PC-3 (cell line): ENCODE data around the gene SMIM17. TPM values are rescaled to one million over a fixed set of nuclear protein-coding genes. Genes with fewer than 3 reads are reported as not detected.

Experiments used
- ATAC-seq: fragments of 200-7000 bp; cut with Tn5 transposase; 2 replicates; pipeline ENCODE4 v1.9.1; 2020; ENCODE audit warnings: mild to moderate bottlenecking, moderate library complexity
- BruUV-seq: library from RNA; stranded (reverse); fragments of 400-500 nt; replicated peaks from 2 replicates; lab custom pipeline; 2021; lab: Mats Ljungman, UMichigan
- CTCF ChIA-PET: fragments of 300-600 bp; sonication (Branson Sonifier 250); formaldehyde crosslinking; loops from one replicate; lab custom pipeline; 2022; ENCODE audit warnings: antibody characterized with exemption; lab: Charles Lee
- POLR2A ChIA-PET: fragments of 300-600 bp; sonication (Branson Sonifier 250); formaldehyde crosslinking; loops from one replicate; lab custom pipeline; 2022; ENCODE audit warnings: antibody characterized with exemption; ENCODE audit not compliant: unreplicated experiment; lab: Charles Lee
- DNase-seq: peaks from one replicate; pipeline ENCODE4 v3.0.0-alpha.2; 2015
- H2AFZ ChIP-seq: fragments of 300-600 bp; sonication (generic); 2 replicates; pipeline ENCODE4 v1.6.0; 2016; ENCODE audit warnings: antibody characterized with exemption, low read length
- H3F3A ChIP-seq: fragments of 300-600 bp; sonication (generic); one replicate; pipeline ENCODE4 v1.6.0; 2017; ENCODE audit warnings: antibody characterized with exemption, low read length, control low read depth, mild to moderate bottlenecking; ENCODE audit not compliant: unreplicated experiment
- H3K27ac ChIP-seq: fragments of 300-600 bp; sonication (generic); 2 replicates; pipeline ENCODE4 v1.5.1; 2016; ENCODE audit warnings: mild to moderate bottlenecking, low read length
- H3K27me3 ChIP-seq: fragments of 300-600 bp; sonication (generic); 2 replicates; pipeline ENCODE4 v1.6.1; 2016; ENCODE audit warnings: low read length, mixed read lengths
- H3K36me3 ChIP-seq: fragments of 300-600 bp; sonication (generic); 2 replicates; pipeline ENCODE4 v1.6.1; 2016; ENCODE audit warnings: low read depth, mixed run types, low read length, mixed read lengths
- H3K4me1 ChIP-seq: fragments of 300-600 bp; sonication (generic); 2 replicates; pipeline ENCODE4 v1.5.1; 2016; ENCODE audit warnings: low read length; ENCODE audit not compliant: insufficient read depth
- H3K4me2 ChIP-seq: fragments of 300-600 bp; sonication (generic); 2 replicates; pipeline ENCODE4 v1.6.0; 2016; ENCODE audit warnings: low read length
- H3K4me3 ChIP-seq: fragments of 300-600 bp; sonication (generic); 2 replicates; pipeline ENCODE4 v1.5.1; 2016; ENCODE audit warnings: mild to moderate bottlenecking, low read length, mixed read lengths
- H3K79me2 ChIP-seq: fragments of 300-600 bp; sonication (generic); 2 replicates; pipeline ENCODE4 v1.6.1; 2017; ENCODE audit warnings: low read length, mixed read lengths
- H3K9ac ChIP-seq: fragments of 300-600 bp; sonication (generic); 2 replicates; pipeline ENCODE4 v1.6.0; 2016; ENCODE audit warnings: mild to moderate bottlenecking, low read length
- H3K9me2 ChIP-seq: fragments of 300-600 bp; sonication (generic); replicated peaks from 2 replicates; pipeline ENCODE4 v1.6.1; 2016; ENCODE audit warnings: mixed run types, low read length, mixed read lengths
- H3K9me3 ChIP-seq: fragments of 300-600 bp; sonication (generic); 2 replicates; pipeline ENCODE4 v1.6.1; 2016; ENCODE audit warnings: low read length, mixed read lengths
- H4K20me1 ChIP-seq: fragments of 300-600 bp; sonication (generic); 2 replicates; pipeline ENCODE4 v1.6.1; 2016; ENCODE audit warnings: low read length, mixed read lengths
- EZH2 ChIP-seq: fragments of 300-600 bp; sonication (generic); IDR thresholded peaks from one replicate; pipeline ENCODE4 v1.6.1; 2017; ENCODE audit warnings: antibody characterized with exemption, mild to moderate bottlenecking, low read length; ENCODE audit not compliant: unreplicated experiment
- EZH2phosphoT487 ChIP-seq: fragments of 300-600 bp; sonication (generic); IDR thresholded peaks from 2 replicates; pipeline ENCODE4 v1.6.1; 2018; ENCODE audit warnings: mild to moderate bottlenecking, antibody characterized with exemption, low read length, borderline replicate concordance
- intact Hi-C: fragments of 100-400 bp; cut with micrococcal nuclease; formaldehyde crosslinking; loops from 2 replicates; pipeline ENCODE4 v1.9.0; 2023
- total RNA-seq: library from RNA; depleted of rRNA; stranded (reverse); fragments of >200 nt; gene quantifications from 2 replicates; pipeline ENCODE4 v1.2.3, GENCODE V29; 2014
- TF ChIP-seq, protein P1 (sequence below): fragments of 300-600 bp; sonication (generic); conservative IDR thresholded peaks from 2 replicates; pipeline ENCODE4 v1.5.1; 2017; ENCODE audit warnings: antibody characterized with exemption, low read depth, mild to moderate bottlenecking, low read length

The SMIM17 gene
- total RNA-seq, 1 experiment from 2014 or later: not detected

DNA sequence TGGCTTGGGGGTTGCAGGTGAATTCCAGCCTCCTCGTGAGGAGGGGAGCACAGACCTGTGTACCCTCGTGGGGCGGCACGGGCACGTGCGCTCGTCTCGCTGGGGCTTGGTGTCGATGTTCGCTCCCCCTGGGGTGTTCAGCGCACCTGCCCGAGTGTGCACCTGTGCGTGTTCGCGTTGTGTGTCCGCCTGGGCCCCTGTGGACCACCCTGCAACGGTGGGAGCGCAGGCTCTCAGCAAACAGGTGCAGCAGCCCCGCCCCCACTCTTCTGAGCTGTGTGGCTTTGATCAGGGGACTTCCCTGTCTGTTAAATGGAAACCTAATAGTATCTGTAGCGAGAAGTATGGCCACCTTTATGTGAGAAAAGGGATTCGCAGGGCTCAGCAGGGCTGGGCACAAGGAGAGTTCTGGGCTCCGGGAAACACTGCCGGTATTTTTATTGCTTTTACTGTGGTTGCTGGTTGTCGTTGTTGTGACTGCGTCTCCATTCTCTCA is 549 bp downstream of the SMIM17 start:
- no peaks in the 10 kb centered on the region for H3K27me3 ChIP-seq
- H3K79me2 ChIP-seq: no peaks in the 10 kb centered on the region
- no peak overlapping the region for H3K4me2 ChIP-seq
- no TSS peak for BruUV-seq
- H3K9me2 ChIP-seq: no peaks in the 10 kb centered on the region
- H3K27ac ChIP-seq: no peak overlapping the region
- H3K4me3 ChIP-seq: no peak overlapping the region
- no peak overlapping the region for H2AFZ ChIP-seq
- ChIA-PET POLR2A (no interaction called here), CTCF (no interaction called here)
- no peaks in the 10 kb centered on the region for H4K20me1 ChIP-seq
- TF ChIP-seq EZH2phosphoT487 (no peak), EZH2 (no peak)
- TF ChIP-seq, protein P1, sequence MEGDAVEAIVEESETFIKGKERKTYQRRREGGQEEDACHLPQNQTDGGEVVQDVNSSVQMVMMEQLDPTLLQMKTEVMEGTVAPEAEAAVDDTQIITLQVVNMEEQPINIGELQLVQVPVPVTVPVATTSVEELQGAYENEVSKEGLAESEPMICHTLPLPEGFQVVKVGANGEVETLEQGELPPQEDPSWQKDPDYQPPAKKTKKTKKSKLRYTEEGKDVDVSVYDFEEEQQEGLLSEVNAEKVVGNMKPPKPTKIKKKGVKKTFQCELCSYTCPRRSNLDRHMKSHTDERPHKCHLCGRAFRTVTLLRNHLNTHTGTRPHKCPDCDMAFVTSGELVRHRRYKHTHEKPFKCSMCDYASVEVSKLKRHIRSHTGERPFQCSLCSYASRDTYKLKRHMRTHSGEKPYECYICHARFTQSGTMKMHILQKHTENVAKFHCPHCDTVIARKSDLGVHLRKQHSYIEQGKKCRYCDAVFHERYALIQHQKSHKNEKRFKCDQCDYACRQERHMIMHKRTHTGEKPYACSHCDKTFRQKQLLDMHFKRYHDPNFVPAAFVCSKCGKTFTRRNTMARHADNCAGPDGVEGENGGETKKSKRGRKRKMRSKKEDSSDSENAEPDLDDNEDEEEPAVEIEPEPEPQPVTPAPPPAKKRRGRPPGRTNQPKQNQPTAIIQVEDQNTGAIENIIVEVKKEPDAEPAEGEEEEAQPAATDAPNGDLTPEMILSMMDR: no peak
- DNase-seq: no peak
- H3K9me3 ChIP-seq: peaks cover 55% of the 10 kb centered on the region
- intact Hi-C loops: no loop called here
- H3K9ac ChIP-seq: no peak overlapping the region
- no peaks in the 10 kb centered on the region for H3K36me3 ChIP-seq
- no peaks in the 10 kb centered on the region for H3F3A ChIP-seq
- no peaks in the 10 kb centered on the region for H3K4me1 ChIP-seq
- no peak for ATAC-seq

DNA sequence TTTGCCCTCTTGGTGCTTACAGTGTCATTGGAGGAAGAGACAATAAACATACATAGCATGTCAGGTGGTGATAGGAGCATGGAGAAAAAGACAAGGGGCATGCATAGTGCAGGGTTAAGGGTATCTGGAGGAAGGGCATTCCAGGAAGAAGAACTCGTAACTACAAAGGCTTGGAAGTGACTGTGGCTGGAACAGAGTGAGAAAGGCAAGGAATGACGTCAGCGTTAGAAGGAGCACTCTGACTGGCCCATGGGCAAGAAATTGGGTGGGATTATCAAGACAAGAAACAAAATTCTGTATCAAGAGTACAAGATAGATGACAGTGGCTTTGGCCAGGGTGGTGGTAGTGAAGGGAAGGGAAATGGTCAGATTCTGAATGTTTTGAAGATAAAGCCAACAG is 11.2 kb downstream of the SMIM17 start:
- no TSS peak for BruUV-seq
- CTCF ChIA-PET: no interaction called here
- Histone ChIP-seq H3K4me3 (no peak overlapping the region), H3K9me3 (peaks cover 50% of the 10 kb centered on the region), H2AFZ (no peak overlapping the region), H3K79me2 (no peaks in the 10 kb centered on the region), H3K9ac (no peak overlapping the region), H3K36me3 (no peaks in the 10 kb centered on the region), H3K9me2 (no peaks in the 10 kb centered on the region), H3F3A (no peaks in the 10 kb centered on the region), H3K27me3 (no peaks in the 10 kb centered on the region), H3K4me1 (no peaks in the 10 kb centered on the region), H3K27ac (no peak overlapping the region), H3K4me2 (no peak overlapping the region), H4K20me1 (no peaks in the 10 kb centered on the region)
- no peak for TF ChIP-seq EZH2phosphoT487
- TF ChIP-seq, protein P1: no peak
- TF ChIP-seq EZH2: no peak
- POLR2A ChIA-PET: no interaction called here
- no peak for DNase-seq
- ATAC-seq: no peak
- intact Hi-C loops: no loop called here

DNA sequence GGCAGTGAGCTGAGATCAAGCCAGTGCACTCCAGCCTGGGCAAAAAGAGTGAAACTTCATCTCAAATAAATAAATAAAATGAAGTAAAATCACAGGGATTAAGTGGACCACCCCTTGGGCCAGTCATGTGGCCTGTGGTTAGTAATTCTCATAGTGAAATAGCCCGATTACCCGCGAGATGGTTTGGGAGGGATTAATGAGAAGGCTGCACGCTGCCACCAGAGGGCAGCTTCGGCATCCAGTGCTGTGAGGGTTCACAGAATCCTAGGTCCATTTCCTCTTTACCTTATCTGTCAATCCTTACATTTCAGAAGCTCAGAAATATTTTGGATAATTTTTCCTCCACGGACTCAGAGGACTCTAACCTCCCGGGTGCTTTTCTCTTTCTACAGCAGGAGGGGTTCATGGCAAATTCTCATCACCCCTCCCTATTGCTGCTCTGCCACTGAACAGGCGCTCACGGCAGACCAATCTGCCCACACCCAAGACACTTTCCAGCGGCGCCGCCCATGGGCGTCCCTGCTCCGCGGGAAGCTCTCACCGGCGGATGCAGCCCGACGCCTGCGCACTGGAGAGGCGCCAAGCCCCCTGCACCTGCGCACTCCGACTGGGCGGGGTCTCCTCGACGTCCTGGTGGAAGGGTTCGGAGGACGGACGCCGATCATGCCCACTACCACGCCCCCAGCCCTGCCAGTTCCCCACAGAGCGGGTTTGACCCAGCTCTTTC is 17.6 kb downstream of the SMIM17 start:
- BruUV-seq: no TSS peak
- no peaks in the 10 kb centered on the region for H3K36me3 ChIP-seq
- intact Hi-C loops: no loop called here
- H3F3A ChIP-seq: no peaks in the 10 kb centered on the region
- H3K9me3 ChIP-seq: peaks cover 58% of the 10 kb centered on the region
- H3K27ac ChIP-seq: no peak overlapping the region
- no peak overlapping the region for H3K4me3 ChIP-seq
- ChIA-PET CTCF (no interaction called here), POLR2A (no interaction called here)
- no peaks in the 10 kb centered on the region for H4K20me1 ChIP-seq
- no peak for DNase-seq
- no peak overlapping the region for H3K4me2 ChIP-seq
- H3K4me1 ChIP-seq: no peaks in the 10 kb centered on the region
- TF ChIP-seq, protein P1: no peak
- TF ChIP-seq EZH2: no peak
- no peak for TF ChIP-seq EZH2phosphoT487
- no peak for ATAC-seq
- H3K9me2 ChIP-seq: no peaks in the 10 kb centered on the region
- H3K27me3 ChIP-seq: no peaks in the 10 kb centered on the region
- no peaks in the 10 kb centered on the region for H3K79me2 ChIP-seq
- no peak overlapping the region for H2AFZ ChIP-seq
- H3K9ac ChIP-seq: no peak overlapping the region
